Measurements from ENCODE around the gene ANGEL1. TPM values are rescaled to one million over a fixed set of nuclear protein-coding genes. Genes with fewer than 3 reads are reported as not detected.

ANGEL1 gene
- total and polyA plus RNA-seq, 2 of the 8 experiments (the other 6 are each of a cell fraction or from before 2014, with no cell fraction given), result 26.8 to 27.2 TPM

GRCh38 chr14:76784881-76785280 lies 27.8 kb downstream of the ANGEL1 start (continued):
- no peak for TF ChIP-seq TBP (IDR thresholded peaks at IDR 0.05; ENCODE audit: low read depth, low read length)
- no peak for TF ChIP-seq ASH2L (IDR thresholded peaks at IDR 0.05; ENCODE audit: low read length)
- TF ChIP-seq BCL11A (IDR thresholded peaks at IDR 0.05; ENCODE audit: low read depth in 2 of 2, low read length in 2 of 2), result no peak
- no peak for TF ChIP-seq BACH1 (IDR thresholded peaks at IDR 0.05; ENCODE audit: low read length)
- no peak for TF ChIP-seq PHF8 (conservative IDR thresholded peaks at IDR 0.05; ENCODE audit: low read depth, low read length)
- TF ChIP-seq POLR2A (IDR thresholded peaks at IDR 0.05; ENCODE audit: control extremely low read depth in 1 of 2, low read depth in 2 of 2, low read length in 2 of 2), result no peak
- TF ChIP-seq JUN (IDR thresholded peaks at IDR 0.05; ENCODE audit: low read depth, low read length), result no peak
- no peak for TF ChIP-seq TCF12 (IDR thresholded peaks at IDR 0.05; ENCODE audit: low read depth, low read length)

All from H1 (cell line).